ENCODE measurements around the gene DENND1A. TPM values are rescaled to one million over a fixed set of nuclear protein-coding genes. Genes with fewer than 3 reads are reported as not detected.

The DENND1A gene
- total RNA-seq, 2 donors from 2014 or later, result 19.3 to 22.8 TPM

DNA sequence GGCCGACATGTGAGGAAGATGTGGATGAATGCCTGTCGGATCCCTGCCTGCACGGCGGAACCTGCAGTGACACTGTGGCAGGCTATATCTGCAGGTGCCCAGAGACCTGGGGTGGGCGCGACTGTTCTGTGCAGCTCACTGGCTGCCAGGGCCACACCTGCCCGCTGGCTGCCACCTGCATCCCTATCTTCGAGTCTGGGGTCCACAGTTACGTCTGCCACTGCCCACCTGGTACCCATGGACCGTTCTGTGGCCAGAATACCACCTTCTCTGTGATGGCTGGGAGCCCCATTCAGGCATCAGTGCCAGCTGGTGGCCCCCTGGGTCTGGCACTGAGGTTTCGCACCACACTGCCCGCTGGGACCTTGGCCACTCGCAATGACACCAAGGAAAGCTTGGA lies 559.8 kb downstream of the DENND1A start:
- no peak for ATAC-seq (replicated peaks)
- peaks cover 6% of the 10 kb centered on the region for H3K36me3 Mint-ChIP-seq (ENCODE audit: low read depth)
- peaks cover 30% of the 10 kb centered on the region for H3K27me3 Mint-ChIP-seq
- H3K9me3 Mint-ChIP-seq, result no peaks in the 10 kb centered on the region
- H3K4me3 Mint-ChIP-seq, result no peak overlapping the region
- H3K4me1 Mint-ChIP-seq, result peaks cover 4% of the 10 kb centered on the region
- no peak overlapping the region for H3K27ac Mint-ChIP-seq

DNA sequence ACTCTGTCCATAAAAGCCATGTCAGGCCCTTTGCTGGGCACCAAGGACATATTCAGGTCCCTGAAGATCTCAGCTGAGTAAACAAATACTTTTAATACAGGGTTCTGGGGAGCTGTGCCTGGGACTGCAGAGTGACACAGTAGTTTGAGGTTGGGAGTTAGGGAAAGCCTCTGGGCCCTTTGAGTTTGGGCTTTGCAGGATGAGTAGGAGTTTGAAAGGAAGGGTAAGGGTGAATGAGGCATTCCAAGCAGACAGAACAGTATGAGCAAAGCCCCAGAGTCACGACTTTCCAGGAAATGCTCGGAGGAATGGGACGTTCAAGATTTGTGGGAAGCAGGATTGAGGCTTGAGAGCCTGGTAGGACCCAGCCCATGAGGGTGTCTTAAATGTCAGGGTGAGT lies 560.6 kb downstream of the DENND1A start:
- peaks cover 6% of the 10 kb centered on the region for H3K36me3 Mint-ChIP-seq (ENCODE audit: low read depth)
- H3K27me3 Mint-ChIP-seq, result peaks cover 30% of the 10 kb centered on the region
- peaks cover 4% of the 10 kb centered on the region for H3K4me1 Mint-ChIP-seq
- H3K4me3 Mint-ChIP-seq, result no peak overlapping the region
- no peaks in the 10 kb centered on the region for H3K9me3 Mint-ChIP-seq
- H3K27ac Mint-ChIP-seq, result no peak overlapping the region
- no peak for ATAC-seq (replicated peaks)

DNA sequence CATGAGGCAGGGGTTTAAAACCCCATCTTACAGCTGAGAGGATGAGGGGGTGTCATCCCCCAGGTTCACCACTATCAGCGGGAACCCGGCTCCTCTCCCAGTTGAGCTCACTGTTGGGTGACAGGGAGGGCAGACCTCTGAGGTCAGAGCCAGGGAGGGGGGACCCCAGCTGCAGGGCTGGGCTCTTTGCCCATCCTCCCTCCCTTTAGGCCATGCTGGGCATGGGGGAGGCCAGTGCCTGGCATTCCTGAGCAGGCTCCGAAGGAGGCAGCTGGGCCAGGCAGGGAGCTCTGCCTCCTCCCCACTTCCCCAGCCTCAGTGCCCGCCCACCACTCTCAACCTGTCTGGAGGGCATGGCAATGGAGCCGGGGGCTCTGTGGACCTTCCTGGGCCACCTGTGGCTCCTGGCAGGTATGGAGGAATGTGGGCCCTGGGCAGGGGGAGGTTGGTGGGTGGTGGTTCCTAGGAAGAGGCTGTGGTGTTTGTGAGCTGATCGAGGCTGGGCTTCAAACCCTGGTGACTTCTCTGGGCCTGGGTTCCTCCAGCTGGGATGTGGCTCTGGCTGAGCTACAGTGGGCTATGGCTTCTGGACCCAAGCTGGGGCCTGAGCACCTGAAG lies 561.3 kb downstream of the DENND1A start:
- peaks cover 6% of the 10 kb centered on the region for H3K36me3 Mint-ChIP-seq (ENCODE audit: low read depth)
- no peak for ATAC-seq (replicated peaks)
- peaks cover 9% of the 10 kb centered on the region for H3K4me1 Mint-ChIP-seq

DNA sequence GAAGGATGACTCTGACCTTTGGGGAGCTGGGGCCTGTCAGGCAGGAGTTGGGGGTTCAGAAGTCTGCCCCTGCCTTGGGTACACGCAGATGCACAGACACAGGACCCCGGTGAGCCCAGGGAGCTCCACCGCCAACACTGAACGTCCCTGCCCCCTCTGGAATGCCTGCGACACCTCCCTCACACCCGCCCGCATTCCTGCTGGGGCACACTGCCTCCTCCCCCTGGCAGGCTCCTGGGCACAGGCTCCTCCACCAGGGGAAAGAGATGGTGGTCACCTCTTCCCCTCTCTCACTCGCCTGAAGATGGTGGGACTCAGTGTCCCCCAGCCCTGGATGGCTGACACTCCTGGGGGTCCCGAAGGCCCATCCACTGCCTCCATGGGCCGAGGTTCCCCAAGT lies 561.9 kb downstream of the DENND1A start:
- peaks cover 6% of the 10 kb centered on the region for H3K36me3 Mint-ChIP-seq (ENCODE audit: low read depth)

More for the DNA sequence above, 561.3 kb downstream of the DENND1A start:
- H3K4me3 Mint-ChIP-seq, result no peak overlapping the region
- no peaks in the 10 kb centered on the region for H3K9me3 Mint-ChIP-seq
- peaks cover 28% of the 10 kb centered on the region for H3K27me3 Mint-ChIP-seq
- no peak overlapping the region for H3K27ac Mint-ChIP-seq

DNA sequence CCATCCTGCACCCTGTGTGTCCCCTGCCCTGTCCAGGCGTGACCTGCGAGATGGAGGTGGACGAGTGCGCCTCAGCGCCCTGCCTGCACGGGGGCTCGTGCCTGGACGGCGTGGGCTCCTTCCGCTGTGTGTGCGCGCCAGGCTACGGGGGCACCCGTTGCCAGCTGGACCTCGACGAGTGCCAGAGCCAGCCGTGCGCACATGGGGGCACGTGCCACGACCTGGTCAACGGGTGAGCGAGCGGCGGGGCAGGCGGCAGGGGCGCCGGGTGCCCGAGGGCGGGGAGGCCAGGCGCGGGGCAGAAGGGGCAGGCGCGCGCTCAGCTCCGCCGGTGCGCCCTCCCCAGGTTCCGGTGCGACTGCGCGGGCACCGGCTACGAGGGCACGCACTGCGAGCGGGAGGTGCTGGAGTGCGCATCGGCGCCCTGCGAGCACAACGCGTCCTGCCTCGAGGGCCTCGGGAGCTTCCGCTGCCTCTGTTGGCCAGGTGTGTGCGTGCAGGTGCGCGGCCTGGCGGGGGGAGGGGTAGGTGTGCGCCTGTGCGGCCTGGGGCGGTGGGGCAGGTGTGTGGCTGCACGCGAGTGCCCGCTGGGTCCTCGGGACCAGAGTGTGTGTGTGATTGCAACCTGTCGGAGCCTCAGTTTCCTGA lies 563.9 kb downstream of the DENND1A start:
- Mint-ChIP-seq H3K27me3 (peaks cover 14% of the 10 kb centered on the region), H3K36me3 (ENCODE audit: low read depth) (no peaks in the 10 kb centered on the region), H3K9me3 (no peaks in the 10 kb centered on the region), H3K27ac (no peak overlapping the region), H3K4me3 (no peak overlapping the region), H3K4me1 (peaks cover 5% of the 10 kb centered on the region)
- ATAC-seq (replicated peaks), result no peak

More for the DNA sequence above, 561.9 kb downstream of the DENND1A start:
- Mint-ChIP-seq H3K9me3 (no peaks in the 10 kb centered on the region), H3K27me3 (peaks cover 28% of the 10 kb centered on the region), H3K27ac (no peak overlapping the region), H3K4me3 (no peak overlapping the region), H3K4me1 (peaks cover 9% of the 10 kb centered on the region)
- no peak for ATAC-seq (replicated peaks)

DNA sequence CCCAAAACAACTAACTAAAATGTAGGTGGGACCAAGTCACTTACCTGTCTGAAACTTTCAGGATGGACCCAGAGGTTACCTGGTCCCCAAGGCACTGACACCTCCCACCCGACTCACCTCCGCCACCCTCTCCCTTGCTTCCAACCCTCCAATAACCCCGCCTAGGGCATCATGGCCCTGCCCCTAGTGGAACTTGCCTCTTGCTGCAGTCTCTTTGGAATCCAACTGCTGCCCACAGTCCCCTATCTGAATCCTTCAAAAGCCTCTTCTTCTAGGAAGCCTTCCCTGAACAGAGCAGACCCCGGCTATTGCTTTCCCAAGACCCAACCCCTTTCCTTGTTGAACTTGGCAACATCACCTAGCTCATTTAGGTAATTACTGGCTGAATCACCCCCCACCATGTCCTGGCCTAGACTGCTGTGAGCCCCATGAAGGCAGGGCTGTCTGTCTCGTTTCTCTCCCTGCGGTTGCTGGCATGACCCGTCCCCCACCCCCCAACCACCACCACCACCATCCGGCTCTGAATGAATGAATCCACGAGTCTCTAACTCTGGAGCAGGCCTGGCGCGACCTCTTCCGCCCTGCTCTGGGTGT lies 564.5 kb downstream of the DENND1A start:
- no peaks in the 10 kb centered on the region for H3K9me3 Mint-ChIP-seq
- no peak for ATAC-seq (replicated peaks)

DNA sequence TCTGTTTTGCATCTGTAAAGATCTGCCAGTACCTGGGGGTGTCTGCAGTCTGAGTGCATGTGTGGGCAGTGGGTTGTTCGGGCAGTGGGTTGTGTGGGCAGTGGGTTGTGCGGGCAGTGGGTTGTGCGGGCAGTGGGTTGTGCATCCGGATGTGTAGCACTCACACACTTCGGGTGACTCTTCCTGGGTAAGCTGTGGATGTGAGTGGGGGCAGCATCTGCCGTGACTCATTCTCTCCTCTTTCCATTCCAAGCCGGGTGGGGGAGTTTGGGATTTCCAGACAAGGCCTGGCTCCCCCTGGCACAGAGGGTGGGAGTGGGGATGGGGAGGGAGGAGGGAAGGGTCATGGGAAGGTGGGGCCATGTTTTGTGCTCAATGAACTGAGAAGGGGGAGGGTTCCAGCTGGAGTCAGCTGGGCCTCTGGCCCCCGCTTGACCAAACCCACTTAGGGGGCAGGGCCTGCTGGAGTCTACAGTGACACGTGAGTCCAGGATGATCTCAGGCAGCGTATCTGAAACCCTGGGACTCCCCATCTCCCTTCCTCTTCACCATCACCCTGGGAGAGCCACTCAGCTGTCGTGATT lies 565.6 kb downstream of the DENND1A start:
- Mint-ChIP-seq H3K4me1 (peaks cover 11% of the 10 kb centered on the region), H3K27me3 (peaks cover 9% of the 10 kb centered on the region), H3K27ac (no peak overlapping the region), H3K36me3 (ENCODE audit: low read depth) (no peaks in the 10 kb centered on the region), H3K9me3 (no peaks in the 10 kb centered on the region), H3K4me3 (no peak overlapping the region)
- peak; percentile 54 for ATAC-seq (replicated peaks)

More for the DNA sequence above, 564.5 kb downstream of the DENND1A start:
- Mint-ChIP-seq H3K4me1 (peaks cover 5% of the 10 kb centered on the region), H3K27me3 (peaks cover 14% of the 10 kb centered on the region), H3K4me3 (no peak overlapping the region), H3K36me3 (ENCODE audit: low read depth) (no peaks in the 10 kb centered on the region), H3K27ac (no peak overlapping the region)

DNA sequence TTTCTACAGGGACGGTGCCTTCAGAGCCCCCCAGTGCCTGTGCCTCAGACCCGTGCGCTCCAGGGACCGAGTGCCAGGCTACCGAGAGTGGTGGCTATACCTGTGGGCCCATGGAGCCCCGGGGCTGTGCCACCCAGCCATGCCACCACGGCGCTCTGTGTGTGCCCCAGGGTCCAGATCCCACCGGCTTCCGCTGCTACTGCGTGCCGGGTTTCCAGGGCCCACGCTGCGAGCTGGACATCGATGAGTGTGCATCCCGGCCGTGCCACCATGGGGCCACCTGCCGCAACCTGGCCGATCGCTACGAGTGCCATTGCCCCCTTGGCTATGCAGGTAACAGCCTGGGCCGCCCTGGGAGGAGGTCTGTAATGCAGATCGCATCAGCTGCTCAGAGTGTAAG lies 567.1 kb downstream of the DENND1A start:
- Mint-ChIP-seq H3K4me1 (peaks cover 12% of the 10 kb centered on the region), H3K27ac (no peak overlapping the region), H3K36me3 (ENCODE audit: low read depth) (no peaks in the 10 kb centered on the region), H3K4me3 (no peak overlapping the region), H3K27me3 (peaks cover 7% of the 10 kb centered on the region), H3K9me3 (no peaks in the 10 kb centered on the region)
- no peak for ATAC-seq (replicated peaks)

DNA sequence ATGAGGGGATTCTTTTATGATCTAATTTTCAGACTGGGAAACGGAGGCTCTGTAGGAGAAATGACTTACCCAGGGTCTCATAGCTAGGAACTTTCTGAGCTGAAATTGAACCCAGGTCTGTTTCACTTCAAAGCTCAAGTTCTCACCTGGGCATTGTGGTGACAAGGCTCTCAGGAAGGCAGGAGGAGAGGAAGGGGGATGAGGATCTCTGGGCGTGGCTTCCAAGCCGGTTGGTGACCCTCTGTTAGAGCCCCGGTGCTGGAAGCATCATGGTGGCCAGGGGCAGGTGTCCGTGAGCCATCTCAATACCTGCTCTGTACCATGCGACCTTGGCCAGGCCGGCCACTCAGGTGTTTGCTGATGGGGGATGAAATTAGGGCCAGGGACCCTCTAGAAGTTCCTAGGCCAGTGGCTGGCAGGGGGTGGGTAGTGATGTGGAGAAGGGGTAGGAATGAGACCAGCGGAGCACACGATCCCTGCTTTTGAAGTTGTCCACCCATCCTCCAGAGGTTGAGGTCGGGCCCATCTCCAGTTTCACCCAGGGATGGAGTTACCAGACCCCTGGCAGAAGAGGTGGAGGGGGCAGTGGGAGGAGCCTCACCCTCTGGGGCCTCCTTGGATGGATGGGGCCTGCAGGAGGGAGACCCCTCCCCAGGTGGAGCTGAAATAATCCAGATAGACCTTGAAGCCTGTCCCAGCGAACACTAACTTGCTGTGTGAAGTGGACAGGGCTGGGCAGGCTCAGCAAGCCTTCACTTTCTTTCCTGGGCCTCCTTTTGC lies 568.0 kb downstream of the DENND1A start:
- no peak overlapping the region for H3K27ac Mint-ChIP-seq
- H3K36me3 Mint-ChIP-seq (ENCODE audit: low read depth), result no peaks in the 10 kb centered on the region
- ATAC-seq (replicated peaks), result no peak
- H3K4me3 Mint-ChIP-seq, result no peak overlapping the region
- H3K4me1 Mint-ChIP-seq, result peaks cover 12% of the 10 kb centered on the region
- peaks cover 7% of the 10 kb centered on the region for H3K27me3 Mint-ChIP-seq
- no peaks in the 10 kb centered on the region for H3K9me3 Mint-ChIP-seq

DNA sequence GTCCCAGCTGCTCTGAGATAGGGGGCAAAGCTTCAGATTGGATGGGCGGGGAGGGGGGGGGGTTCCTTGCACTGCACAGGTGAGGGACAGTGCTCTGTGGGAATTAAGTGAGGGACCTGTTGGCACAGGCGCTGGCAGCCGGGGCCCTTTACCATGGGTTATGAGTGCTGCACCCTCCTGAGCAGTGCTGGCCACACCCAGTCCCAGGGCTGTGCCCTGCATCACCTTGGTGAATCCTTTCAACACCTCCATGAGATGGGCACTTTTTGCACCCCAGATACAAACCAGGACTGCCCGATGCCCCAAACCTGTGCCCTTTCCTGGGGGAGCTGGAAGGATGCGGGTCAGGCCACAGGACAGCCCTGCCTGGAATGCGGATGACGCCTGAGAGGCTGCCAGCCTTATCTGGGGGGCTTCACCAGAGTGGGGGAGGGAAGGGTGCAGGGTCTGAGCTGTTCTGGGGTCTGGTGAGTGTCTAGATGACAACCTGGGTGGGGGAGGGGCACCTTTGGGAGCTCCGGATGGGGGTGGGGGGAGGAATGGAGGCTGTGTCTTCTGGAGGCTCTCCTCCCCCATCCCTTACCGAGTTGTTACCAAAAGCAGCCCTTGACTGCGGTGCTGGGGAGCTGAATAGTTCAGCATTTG lies 568.7 kb downstream of the DENND1A start:
- ATAC-seq (replicated peaks), result no peak
- H3K4me1 Mint-ChIP-seq, result peaks cover 12% of the 10 kb centered on the region
- no peak overlapping the region for H3K27ac Mint-ChIP-seq
- peaks cover 7% of the 10 kb centered on the region for H3K27me3 Mint-ChIP-seq
- no peaks in the 10 kb centered on the region for H3K9me3 Mint-ChIP-seq
- H3K4me3 Mint-ChIP-seq, result no peak overlapping the region
- no peaks in the 10 kb centered on the region for H3K36me3 Mint-ChIP-seq (ENCODE audit: low read depth)

DNA sequence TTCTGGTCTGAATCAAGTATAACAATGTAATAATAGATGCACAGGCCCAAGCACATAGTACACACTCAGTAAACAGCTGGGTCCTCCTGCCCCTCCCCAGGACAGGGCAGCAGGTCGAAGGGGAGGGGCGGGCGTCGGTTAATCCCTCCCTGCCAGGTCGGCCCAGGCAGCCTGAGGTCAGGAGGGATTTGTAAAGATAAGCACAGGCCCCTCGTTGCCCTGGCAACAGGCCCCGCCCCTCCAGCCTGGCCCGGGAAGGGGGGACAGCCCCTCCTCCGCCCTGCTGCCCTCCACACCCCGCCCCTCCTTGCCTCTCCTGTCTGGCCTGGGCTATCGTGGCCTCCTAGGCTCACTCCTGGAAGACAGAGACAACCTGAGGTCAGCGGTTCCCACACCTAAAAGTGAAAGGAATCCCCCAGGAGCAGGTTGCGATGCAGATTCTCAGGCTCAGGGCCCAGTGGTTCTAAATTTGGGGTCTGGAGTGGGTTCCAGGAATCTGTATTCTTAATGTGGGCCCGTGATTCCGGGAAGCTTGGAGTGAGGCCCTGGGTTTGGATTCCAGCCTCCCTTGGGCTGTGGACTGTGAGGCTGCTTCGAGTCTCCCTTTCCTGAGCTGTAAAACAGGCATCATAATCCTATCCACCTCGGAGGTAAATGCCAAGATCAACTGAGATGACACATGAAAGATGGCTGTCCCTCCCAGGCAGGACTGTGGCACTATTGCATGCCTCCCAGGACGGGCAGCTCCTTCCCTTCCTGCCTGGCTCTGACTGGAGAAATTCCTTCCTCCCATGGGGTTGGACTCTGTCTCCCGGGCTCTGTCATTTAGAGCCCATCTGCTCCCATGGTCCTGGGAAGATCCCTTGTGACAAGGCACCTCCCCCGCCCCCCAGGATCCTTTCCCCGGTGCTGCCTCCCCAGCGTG lies 569.5 kb downstream of the DENND1A start:
- H3K9me3 Mint-ChIP-seq, result no peaks in the 10 kb centered on the region
- peaks cover 12% of the 10 kb centered on the region for H3K4me1 Mint-ChIP-seq
- no peak overlapping the region for H3K27ac Mint-ChIP-seq
- H3K36me3 Mint-ChIP-seq (ENCODE audit: low read depth), result no peaks in the 10 kb centered on the region
- ATAC-seq (replicated peaks), result no peak
- H3K27me3 Mint-ChIP-seq, result peaks cover 7% of the 10 kb centered on the region
- H3K4me3 Mint-ChIP-seq, result no peak overlapping the region

DNA sequence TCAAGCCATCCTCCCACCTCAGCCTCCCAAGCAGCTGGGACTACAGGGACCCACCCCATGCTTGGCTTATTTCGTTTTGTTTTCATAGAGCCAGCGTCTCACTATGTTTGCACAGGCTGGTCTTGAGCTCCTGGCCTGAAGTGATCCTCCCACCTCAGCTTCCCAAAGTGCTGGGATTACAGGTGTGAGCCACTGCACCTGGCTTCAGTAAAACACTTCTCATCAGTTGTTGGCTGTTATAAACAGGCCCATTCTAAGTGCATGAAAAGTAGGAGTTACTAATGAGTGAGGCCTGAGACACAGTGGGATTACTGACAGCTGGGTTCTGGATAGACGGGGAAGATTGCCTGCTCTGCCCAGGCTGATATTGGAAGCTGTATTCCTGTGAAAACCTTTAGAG lies 570.4 kb downstream of the DENND1A start:
- peaks cover 8% of the 10 kb centered on the region for H3K27me3 Mint-ChIP-seq
- no peaks in the 10 kb centered on the region for H3K36me3 Mint-ChIP-seq (ENCODE audit: low read depth)
- no peaks in the 10 kb centered on the region for H3K9me3 Mint-ChIP-seq
- no peak overlapping the region for H3K4me3 Mint-ChIP-seq
- H3K4me1 Mint-ChIP-seq, result peaks cover 12% of the 10 kb centered on the region
- no peak overlapping the region for H3K27ac Mint-ChIP-seq
- ATAC-seq (replicated peaks), result no peak

DNA sequence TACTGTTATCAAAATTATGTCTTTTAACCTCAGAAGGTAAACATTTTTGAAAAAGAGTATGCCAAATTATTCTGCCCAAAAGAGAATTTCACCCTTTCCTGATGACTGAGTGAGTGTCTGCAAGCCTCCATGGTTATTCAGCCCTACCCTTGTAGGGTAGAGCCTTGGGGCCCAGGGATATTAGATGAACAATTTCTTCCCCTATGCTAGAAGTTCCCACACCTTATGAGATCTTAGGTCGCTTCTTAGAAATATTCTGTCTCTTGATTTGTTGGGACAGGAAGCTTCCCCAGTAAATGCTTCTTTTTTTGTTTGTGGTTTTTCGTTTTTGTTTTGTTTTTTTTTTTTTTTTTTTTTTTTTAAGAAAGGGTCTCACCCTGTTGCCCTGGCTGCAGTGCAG lies 570.8 kb downstream of the DENND1A start:
- Mint-ChIP-seq H3K27ac (no peak overlapping the region), H3K27me3 (peaks cover 6% of the 10 kb centered on the region), H3K9me3 (no peaks in the 10 kb centered on the region), H3K36me3 (ENCODE audit: low read depth) (no peaks in the 10 kb centered on the region), H3K4me3 (no peak overlapping the region), H3K4me1 (peaks cover 9% of the 10 kb centered on the region)
- no peak for ATAC-seq (replicated peaks)

All from activated T-helper 17 cell treated with anti-CD3 and anti-CD28 coated beads, Interleukin-2, amount 50 U/mL, for 72 hours (primary cell).